Ovary (tissue), 3 donors: ENCODE data around the gene SLC35D3.
"Not testable (repeated sequence)": the region's sequence is repeated elsewhere in the genome, so short reads cannot be mapped to it uniquely, and the experiment has no call there.

Source experiments
- POLR2A ChIP-seq: fragments of 450-650 bp; IDR thresholded peaks from one replicate; pipeline ENCODE4 v1.6.1; 2017; ENCODE audit warnings: antibody characterized with exemption, mild to moderate bottlenecking, moderate library complexity
- TF ChIP-seq, protein P1 (sequence below), 3 donors: fragments of 450-650 bp in 2 of 3; fragments of 200-600 bp in 1 of 3; IDR thresholded peaks; one replicate each; pipeline versions ENCODE4 v1.5.1 to v1.8.0; 2016 to 2022; ENCODE audit warnings: antibody characterized with exemption in 3 of 3, mild to moderate bottlenecking in 1 of 3
- donor health status: DM: no; HTN: no; CAD: no.

DNA sequence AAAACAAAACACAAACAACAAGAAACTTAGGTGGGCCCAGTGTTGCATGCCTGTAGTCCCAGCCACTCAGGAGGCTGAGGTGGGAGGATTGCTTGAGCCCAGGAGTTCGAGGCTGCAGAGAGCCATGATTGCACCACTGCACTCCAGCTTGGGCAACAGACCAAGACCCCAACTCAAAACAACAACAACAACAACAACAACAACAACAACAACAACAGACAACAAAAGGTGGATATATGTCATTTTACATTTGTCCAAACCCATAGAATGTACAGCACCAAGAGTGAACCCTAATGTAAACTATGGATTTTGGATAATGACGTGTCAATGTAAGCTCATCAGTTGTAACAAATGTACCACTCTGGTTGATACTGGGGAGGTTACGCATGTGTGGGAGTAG is 27.9 kb downstream of the SLC35D3 start:
- TF ChIP-seq, protein P1, sequence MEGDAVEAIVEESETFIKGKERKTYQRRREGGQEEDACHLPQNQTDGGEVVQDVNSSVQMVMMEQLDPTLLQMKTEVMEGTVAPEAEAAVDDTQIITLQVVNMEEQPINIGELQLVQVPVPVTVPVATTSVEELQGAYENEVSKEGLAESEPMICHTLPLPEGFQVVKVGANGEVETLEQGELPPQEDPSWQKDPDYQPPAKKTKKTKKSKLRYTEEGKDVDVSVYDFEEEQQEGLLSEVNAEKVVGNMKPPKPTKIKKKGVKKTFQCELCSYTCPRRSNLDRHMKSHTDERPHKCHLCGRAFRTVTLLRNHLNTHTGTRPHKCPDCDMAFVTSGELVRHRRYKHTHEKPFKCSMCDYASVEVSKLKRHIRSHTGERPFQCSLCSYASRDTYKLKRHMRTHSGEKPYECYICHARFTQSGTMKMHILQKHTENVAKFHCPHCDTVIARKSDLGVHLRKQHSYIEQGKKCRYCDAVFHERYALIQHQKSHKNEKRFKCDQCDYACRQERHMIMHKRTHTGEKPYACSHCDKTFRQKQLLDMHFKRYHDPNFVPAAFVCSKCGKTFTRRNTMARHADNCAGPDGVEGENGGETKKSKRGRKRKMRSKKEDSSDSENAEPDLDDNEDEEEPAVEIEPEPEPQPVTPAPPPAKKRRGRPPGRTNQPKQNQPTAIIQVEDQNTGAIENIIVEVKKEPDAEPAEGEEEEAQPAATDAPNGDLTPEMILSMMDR (IDR thresholded peaks at IDR 0.05): not testable (repeated sequence)
- not testable (repeated sequence) for TF ChIP-seq POLR2A
